Measurements from ENCODE around the gene ZNF407. TPM values are rescaled to one million over a fixed set of nuclear protein-coding genes. Genes with fewer than 3 reads are reported as not detected.

ZNF407 gene
- total and polyA plus RNA-seq, 2 of the 13 experiments (the other 11 are each of a cell fraction or from before 2014, with no cell fraction given): 2.3 to 8.7 TPM

DNA sequence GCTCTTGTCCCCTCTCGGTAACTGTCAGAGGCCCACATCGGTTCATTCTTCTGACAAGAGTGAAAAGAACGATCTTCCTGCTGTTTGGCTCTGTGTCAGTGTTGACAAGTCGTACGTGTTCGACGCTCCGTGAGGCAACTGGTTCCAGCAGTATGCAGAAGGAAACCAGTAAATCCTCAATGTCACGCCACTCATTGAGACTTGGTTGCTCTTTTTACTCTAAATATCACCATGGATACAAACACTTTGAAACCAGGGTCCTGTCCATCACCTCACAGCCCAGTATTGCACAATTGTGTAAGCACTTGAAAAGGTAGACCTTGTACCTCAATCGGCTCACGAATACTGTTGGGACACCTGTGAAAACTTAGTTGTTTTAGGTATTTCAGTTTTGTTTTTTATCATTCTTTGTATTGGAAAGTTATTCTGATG, 136.4 kb downstream of the ZNF407 start (continued):
- TF ChIP-seq MZF1 (CRISPR knock-in tag; IDR thresholded peaks at IDR 0.05; ENCODE audit: borderline replicate concordance): no peak
- TF ChIP-seq, protein P1, sequence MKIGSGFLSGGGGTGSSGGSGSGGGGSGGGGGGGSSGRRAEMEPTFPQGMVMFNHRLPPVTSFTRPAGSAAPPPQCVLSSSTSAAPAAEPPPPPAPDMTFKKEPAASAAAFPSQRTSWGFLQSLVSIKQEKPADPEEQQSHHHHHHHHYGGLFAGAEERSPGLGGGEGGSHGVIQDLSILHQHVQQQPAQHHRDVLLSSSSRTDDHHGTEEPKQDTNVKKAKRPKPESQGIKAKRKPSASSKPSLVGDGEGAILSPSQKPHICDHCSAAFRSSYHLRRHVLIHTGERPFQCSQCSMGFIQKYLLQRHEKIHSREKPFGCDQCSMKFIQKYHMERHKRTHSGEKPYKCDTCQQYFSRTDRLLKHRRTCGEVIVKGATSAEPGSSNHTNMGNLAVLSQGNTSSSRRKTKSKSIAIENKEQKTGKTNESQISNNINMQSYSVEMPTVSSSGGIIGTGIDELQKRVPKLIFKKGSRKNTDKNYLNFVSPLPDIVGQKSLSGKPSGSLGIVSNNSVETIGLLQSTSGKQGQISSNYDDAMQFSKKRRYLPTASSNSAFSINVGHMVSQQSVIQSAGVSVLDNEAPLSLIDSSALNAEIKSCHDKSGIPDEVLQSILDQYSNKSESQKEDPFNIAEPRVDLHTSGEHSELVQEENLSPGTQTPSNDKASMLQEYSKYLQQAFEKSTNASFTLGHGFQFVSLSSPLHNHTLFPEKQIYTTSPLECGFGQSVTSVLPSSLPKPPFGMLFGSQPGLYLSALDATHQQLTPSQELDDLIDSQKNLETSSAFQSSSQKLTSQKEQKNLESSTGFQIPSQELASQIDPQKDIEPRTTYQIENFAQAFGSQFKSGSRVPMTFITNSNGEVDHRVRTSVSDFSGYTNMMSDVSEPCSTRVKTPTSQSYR (CRISPR knock-in tag; IDR thresholded peaks at IDR 0.05; ENCODE audit: borderline replicate concordance): peak; percentile 23; the same call in 1 of the 2 replicates
- TF ChIP-seq ELF4 (CRISPR knock-in tag; IDR thresholded peaks at IDR 0.05; ENCODE audit: borderline replicate concordance): no peak
- no peak for TF ChIP-seq TCF7L2 (IDR thresholded peaks at IDR 0.05; ENCODE audit: low read depth, low read length)
- TF ChIP-seq RBAK (CRISPR knock-in tag; IDR thresholded peaks at IDR 0.05): no peak
- TF ChIP-seq MIER3 (CRISPR knock-in tag; IDR thresholded peaks at IDR 0.05; ENCODE audit: borderline replicate concordance): no peak; the same call in 1 of the 2 replicates
- TF ChIP-seq, protein P2, sequence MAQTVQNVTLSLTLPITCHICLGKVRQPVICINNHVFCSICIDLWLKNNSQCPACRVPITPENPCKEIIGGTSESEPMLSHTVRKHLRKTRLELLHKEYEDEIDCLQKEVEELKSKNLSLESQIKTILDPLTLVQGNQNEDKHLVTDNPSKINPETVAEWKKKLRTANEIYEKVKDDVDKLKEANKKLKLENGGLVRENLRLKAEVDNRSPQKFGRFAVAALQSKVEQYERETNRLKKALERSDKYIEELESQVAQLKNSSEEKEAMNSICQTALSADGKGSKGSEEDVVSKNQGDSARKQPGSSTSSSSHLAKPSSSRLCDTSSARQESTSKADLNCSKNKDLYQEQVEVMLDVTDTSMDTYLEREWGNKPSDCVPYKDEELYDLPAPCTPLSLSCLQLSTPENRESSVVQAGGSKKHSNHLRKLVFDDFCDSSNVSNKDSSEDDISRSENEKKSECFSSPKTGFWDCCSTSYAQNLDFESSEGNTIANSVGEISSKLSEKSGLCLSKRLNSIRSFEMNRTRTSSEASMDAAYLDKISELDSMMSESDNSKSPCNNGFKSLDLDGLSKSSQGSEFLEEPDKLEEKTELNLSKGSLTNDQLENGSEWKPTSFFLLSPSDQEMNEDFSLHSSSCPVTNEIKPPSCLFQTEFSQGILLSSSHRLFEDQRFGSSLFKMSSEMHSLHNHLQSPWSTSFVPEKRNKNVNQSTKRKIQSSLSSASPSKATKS (CRISPR knock-in tag; IDR thresholded peaks at IDR 0.05): no peak
- TF ChIP-seq, protein P3, sequence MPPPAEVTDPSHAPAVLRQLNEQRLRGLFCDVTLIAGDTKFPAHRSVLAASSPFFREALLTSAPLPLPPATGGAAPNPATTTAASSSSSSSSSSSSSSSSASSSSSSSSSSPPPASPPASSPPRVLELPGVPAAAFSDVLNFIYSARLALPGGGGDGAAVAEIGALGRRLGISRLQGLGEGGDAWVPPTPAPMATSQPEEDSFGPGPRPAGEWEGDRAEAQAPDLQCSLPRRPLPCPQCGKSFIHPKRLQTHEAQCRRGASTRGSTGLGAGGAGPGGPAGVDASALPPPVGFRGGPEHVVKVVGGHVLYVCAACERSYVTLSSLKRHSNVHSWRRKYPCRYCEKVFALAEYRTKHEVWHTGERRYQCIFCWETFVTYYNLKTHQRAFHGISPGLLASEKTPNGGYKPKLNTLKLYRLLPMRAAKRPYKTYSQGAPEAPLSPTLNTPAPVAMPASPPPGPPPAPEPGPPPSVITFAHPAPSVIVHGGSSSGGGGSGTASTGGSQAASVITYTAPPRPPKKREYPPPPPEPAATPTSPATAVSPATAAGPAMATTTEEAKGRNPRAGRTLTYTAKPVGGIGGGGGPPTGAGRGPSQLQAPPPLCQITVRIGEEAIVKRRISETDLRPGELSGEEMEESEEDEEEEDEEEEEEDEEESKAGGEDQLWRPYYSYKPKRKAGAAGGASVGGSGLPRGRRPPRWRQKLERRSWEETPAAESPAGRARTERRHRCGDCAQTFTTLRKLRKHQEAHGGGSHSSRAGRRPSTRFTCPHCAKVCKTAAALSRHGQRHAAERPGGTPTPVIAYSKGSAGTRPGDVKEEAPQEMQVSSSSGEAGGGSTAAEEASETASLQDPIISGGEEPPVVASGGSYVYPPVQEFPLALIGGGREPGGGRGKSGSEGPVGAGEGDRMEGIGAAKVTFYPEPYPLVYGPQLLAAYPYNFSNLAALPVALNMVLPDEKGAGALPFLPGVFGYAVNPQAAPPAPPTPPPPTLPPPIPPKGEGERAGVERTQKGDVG (CRISPR knock-in tag; IDR thresholded peaks at IDR 0.05; ENCODE audit: borderline replicate concordance): no peak
- TF ChIP-seq DR1 (CRISPR knock-in tag; IDR thresholded peaks at IDR 0.05): no peak
- TF ChIP-seq MATR3 (CRISPR knock-in tag; IDR thresholded peaks at IDR 0.05): no peak
- TF ChIP-seq, protein P4, sequence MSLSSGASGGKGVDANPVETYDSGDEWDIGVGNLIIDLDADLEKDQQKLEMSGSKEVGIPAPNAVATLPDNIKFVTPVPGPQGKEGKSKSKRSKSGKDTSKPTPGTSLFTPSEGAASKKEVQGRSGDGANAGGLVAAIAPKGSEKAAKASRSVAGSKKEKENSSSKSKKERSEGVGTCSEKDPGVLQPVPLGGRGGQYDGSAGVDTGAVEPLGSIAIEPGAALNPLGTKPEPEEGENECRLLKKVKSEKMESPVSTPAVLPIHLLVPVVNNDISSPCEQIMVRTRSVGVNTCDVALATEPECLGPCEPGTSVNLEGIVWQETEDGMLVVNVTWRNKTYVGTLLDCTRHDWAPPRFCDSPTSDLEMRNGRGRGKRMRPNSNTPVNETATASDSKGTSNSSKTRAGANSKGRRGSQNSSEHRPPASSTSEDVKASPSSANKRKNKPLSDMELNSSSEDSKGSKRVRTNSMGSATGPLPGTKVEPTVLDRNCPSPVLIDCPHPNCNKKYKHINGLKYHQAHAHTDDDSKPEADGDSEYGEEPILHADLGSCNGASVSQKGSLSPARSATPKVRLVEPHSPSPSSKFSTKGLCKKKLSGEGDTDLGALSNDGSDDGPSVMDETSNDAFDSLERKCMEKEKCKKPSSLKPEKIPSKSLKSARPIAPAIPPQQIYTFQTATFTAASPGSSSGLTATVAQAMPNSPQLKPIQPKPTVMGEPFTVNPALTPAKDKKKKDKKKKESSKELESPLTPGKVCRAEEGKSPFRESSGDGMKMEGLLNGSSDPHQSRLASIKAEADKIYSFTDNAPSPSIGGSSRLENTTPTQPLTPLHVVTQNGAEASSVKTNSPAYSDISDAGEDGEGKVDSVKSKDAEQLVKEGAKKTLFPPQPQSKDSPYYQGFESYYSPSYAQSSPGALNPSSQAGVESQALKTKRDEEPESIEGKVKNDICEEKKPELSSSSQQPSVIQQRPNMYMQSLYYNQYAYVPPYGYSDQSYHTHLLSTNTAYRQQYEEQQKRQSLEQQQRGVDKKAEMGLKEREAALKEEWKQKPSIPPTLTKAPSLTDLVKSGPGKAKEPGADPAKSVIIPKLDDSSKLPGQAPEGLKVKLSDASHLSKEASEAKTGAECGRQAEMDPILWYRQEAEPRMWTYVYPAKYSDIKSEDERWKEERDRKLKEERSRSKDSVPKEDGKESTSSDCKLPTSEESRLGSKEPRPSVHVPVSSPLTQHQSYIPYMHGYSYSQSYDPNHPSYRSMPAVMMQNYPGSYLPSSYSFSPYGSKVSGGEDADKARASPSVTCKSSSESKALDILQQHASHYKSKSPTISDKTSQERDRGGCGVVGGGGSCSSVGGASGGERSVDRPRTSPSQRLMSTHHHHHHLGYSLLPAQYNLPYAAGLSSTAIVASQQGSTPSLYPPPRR (CRISPR knock-in tag; IDR thresholded peaks at IDR 0.05; ENCODE audit: borderline replicate concordance): peak; percentile 53
- TF ChIP-seq, protein P5, sequence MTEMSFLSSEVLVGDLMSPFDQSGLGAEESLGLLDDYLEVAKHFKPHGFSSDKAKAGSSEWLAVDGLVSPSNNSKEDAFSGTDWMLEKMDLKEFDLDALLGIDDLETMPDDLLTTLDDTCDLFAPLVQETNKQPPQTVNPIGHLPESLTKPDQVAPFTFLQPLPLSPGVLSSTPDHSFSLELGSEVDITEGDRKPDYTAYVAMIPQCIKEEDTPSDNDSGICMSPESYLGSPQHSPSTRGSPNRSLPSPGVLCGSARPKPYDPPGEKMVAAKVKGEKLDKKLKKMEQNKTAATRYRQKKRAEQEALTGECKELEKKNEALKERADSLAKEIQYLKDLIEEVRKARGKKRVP (CRISPR knock-in tag; IDR thresholded peaks at IDR 0.05): no peak
- TF ChIP-seq ZNF30 (CRISPR knock-in tag; IDR thresholded peaks at IDR 0.05): no peak
